ENCODE measurements around the gene JPH3. TPM values are rescaled to one million over a fixed set of nuclear protein-coding genes. Genes with fewer than 3 reads are reported as not detected.

Gene JPH3
- polyA plus RNA-seq, 2 of the 4 experiments (the other 2 are of a cell fraction), result 0.36 to 1.6 TPM

- ATAC-seq (no peak), FAIRE-seq (no peak), DNase-seq (ENCODE audit: low read depth in 1 of 2, low spot score in 1 of 2) (no peak)
- Histone ChIP-seq H3K27ac (no peak overlapping the region), H3K4me1 (no peaks in the 10 kb centered on the region), H3K4me3 (no peak overlapping the region), H3K4me2 (no peak overlapping the region), H3K9me3 (no peaks in the 10 kb centered on the region)
- CTCF ChIA-PET, result interaction anchor here (1.7 kb wide), 1 partner anchor 12 kb away, joined by 4 read pairs; no protein-coding TSS in a partner anchor
- TF ChIP-seq, protein P1, sequence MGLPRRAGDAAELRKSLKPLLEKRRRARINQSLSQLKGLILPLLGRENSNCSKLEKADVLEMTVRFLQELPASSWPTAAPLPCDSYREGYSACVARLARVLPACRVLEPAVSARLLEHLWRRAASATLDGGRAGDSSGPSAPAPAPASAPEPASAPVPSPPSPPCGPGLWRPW (IDR thresholded peaks at IDR 0.05), result no peak
- TF ChIP-seq HOXA7 (CRISPR knock-in tag; IDR thresholded peaks at IDR 0.05) (no peak), MAFK (IDR thresholded peaks at IDR 0.05; ENCODE audit: partially characterized antibody) (no peak), SREBF2 (IDR thresholded peaks at IDR 0.05) (no peak), MAX (IDR thresholded peaks at IDR 0.05) (no peak), HEYL (CRISPR knock-in tag; IDR thresholded peaks at IDR 0.05) (no peak), ZFP36 (IDR thresholded peaks at IDR 0.05; ENCODE audit: borderline replicate concordance, partially characterized antibody) (no peak), BHLHE40 (IDR thresholded peaks at IDR 0.05; ENCODE audit: low read depth, low read length) (no peak), HOXB13 (CRISPR knock-in tag; IDR thresholded peaks at IDR 0.05; ENCODE audit: low read depth) (no peak), EP300 (IDR thresholded peaks at IDR 0.05) (no peak), EHMT2 (IDR thresholded peaks at IDR 0.05; ENCODE audit: low read depth) (no peak), ESRRA (IDR thresholded peaks at IDR 0.05; ENCODE audit: borderline replicate concordance, low read length) (no peak), KDM5A (IDR thresholded peaks at IDR 0.05) (no peak), HOXB5 (CRISPR knock-in tag; IDR thresholded peaks at IDR 0.05) (no peak), CHD2 (IDR thresholded peaks at IDR 0.05; ENCODE audit: low read length, partially characterized antibody) (no peak), CBX2 (IDR thresholded peaks at IDR 0.05; ENCODE audit: borderline replicate concordance, low read depth) (no peak), TFCP2L1 (CRISPR knock-in tag; IDR thresholded peaks at IDR 0.05) (no peak), POLR2AphosphoS2 (conservative IDR thresholded peaks at IDR 0.05; ENCODE audit: low read length) (no peak)
- TF ChIP-seq, protein P2, sequence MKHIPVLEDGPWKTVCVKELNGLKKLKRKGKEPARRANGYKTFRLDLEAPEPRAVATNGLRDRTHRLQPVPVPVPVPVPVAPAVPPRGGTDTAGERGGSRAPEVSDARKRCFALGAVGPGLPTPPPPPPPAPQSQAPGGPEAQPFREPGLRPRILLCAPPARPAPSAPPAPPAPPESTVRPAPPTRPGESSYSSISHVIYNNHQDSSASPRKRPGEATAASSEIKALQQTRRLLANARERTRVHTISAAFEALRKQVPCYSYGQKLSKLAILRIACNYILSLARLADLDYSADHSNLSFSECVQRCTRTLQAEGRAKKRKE (CRISPR knock-in tag; IDR thresholded peaks at IDR 0.05; ENCODE audit: low read depth), result no peak
- 93% methylated on average over 45 of the region's 45 CpGs for WGBS (ENCODE audit: missing lambda C conversion rate)
- POLR2A ChIA-PET, result no interaction called here
Measured at GRCh38 chr16:87707714-87708580, 105.6 kb downstream of the JPH3 start.

GRCh38 chr16:87708881-87709638 is 106.8 kb downstream of the JPH3 start:
- 93% methylated on average over 12 of the region's 49 CpGs for WGBS (ENCODE audit: missing lambda C conversion rate)

DNA sequence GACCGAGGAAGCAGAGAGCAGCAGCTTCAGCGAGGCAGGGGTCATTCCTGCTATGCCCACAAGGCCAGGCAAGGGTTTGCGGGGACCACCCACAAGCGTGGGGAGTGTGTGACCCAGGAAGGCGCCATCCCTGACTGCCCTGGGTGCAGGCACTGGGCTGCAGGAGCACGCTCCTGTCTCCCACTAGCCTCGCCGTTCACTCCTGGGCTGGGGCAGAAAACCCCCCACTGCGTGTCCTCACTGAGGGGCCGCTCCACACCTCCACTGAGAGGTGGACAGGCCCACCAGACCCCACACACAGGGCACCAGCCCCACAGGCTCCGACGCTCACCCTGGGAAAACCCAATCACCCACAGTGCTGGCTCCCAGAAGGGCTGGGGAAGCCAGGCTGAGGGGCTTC is 107.4 kb downstream of the JPH3 start:
- FAIRE-seq, result no peak

More at GRCh38 chr16:87708881-87709638, 106.8 kb downstream of the JPH3 start:
- no peak for FAIRE-seq
- no peak overlapping the region for H3K4me2 ChIP-seq
- POLR2A ChIA-PET, result no interaction called here
- ATAC-seq, result no peak
- DNase-seq (ENCODE audit: low read depth in 1 of 2, low spot score in 1 of 2), result no peak
- no peak for TF ChIP-seq RCOR1 (IDR thresholded peaks at IDR 0.05; ENCODE audit: low read depth, low read length)
- TF ChIP-seq NR3C1 (IDR thresholded peaks at IDR 0.05), result no peak
- no peak for TF ChIP-seq NFE2L2 (conservative IDR thresholded peaks at IDR 0.05; ENCODE audit: low read length)
- TF ChIP-seq RNF2 (IDR thresholded peaks at IDR 0.05; ENCODE audit: borderline replicate concordance, low read depth), result no peak
- no peak overlapping the region for H3K4me3 ChIP-seq
- CTCF ChIA-PET, result interaction anchor here (1.0 to 1.7 kb wide), 2 partner anchors 11 to 16 kb away, joined by 4 read pairs; no protein-coding TSS in a partner anchor
- no peaks in the 10 kb centered on the region for H3K9me3 ChIP-seq
- no peaks in the 10 kb centered on the region for H3K4me1 ChIP-seq
- no peak overlapping the region for H3K27ac ChIP-seq

More for the DNA sequence above, 107.4 kb downstream of the JPH3 start:
- no peak overlapping the region for H3K4me3 ChIP-seq
- ATAC-seq (no peak), DNase-seq (ENCODE audit: low read depth in 1 of 2, low spot score in 1 of 2) (no peak)
- H3K4me2 ChIP-seq, result no peak overlapping the region
- TF ChIP-seq FOSL2 (IDR thresholded peaks at IDR 0.05) (no peak), FOSL2 (CRISPR knock-in tag; IDR thresholded peaks at IDR 0.05) (no peak), TP53 (CRISPR knock-in tag; IDR thresholded peaks at IDR 0.05) (no peak), MAX (IDR thresholded peaks at IDR 0.05) (no peak), POLR2A (IDR thresholded peaks at IDR 0.05; ENCODE audit: low read length) (no peak), REST (IDR thresholded peaks at IDR 0.05) (no peak)
- TF ChIP-seq, protein P1 (IDR thresholded peaks at IDR 0.05), result no peak
- H3K4me1 ChIP-seq, result no peaks in the 10 kb centered on the region
- H3K27ac ChIP-seq, result no peak overlapping the region
- no peaks in the 10 kb centered on the region for H3K9me3 ChIP-seq
- WGBS (ENCODE audit: missing lambda C conversion rate), result 90% methylated on average over 10 of the region's 12 CpGs
- CTCF ChIA-PET, result interaction anchor here (1.0 kb wide), 2 partner anchors 16 to 162 kb away, joined by 3 to 4 read pairs; no protein-coding TSS in a partner anchor
- POLR2A ChIA-PET, result no interaction called here
